Upper lobe of left lung (tissue), 4 donors: ENCODE results near the gene TJAP1.

Source experiments
- CTCF ChIP-seq, 6 experiments: fragments of 450-650 bp in 4 of 6; fragments of 200-600 bp in 2 of 6; sonication (generic) in 2 of 6; IDR thresholded peaks; one replicate each; pipeline ENCODE4 v1.5.1; 2016 to 2019; ENCODE audit warnings: antibody characterized with exemption in 6 of 6
- EP300 ChIP-seq, 4 donors: sonication (generic); formaldehyde crosslinking; IDR thresholded peaks; one replicate each; pipeline ENCODE4 v1.5.1; 2017; ENCODE audit warnings: antibody characterized with exemption in 4 of 4, control low read depth in 2 of 4
- POLR2A ChIP-seq, 4 donors: fragments of 450-650 bp; IDR thresholded peaks; one replicate each; pipeline ENCODE4 v1.5.1; 2016 to 2017; ENCODE audit warnings: antibody characterized with exemption in 4 of 4, mild to moderate bottlenecking in 2 of 4
- POLR2AphosphoS5 ChIP-seq, 2 donors: sonication (generic); formaldehyde crosslinking; IDR thresholded peaks; one replicate each; pipeline ENCODE4 v1.5.1; 2017; ENCODE audit warnings: antibody characterized with exemption in 2 of 2

- TF ChIP-seq CTCF (IDR thresholded peaks at IDR 0.05): peak; percentile 95 to 98 (median 97)
- TF ChIP-seq EP300 (IDR thresholded peaks at IDR 0.05): no peak
- no peak for TF ChIP-seq POLR2AphosphoS5 (IDR thresholded peaks at IDR 0.05)
- no peak for TF ChIP-seq POLR2A (IDR thresholded peaks at IDR 0.05)
These were observed 23.1 kb upstream of the TJAP1 start for GRCh38 chr6:43454290-43454695.
